HFFc6 (cell line): Measurements from ENCODE around the gene BIRC5. TPM values are rescaled to one million over a fixed set of nuclear protein-coding genes. Genes with fewer than 3 reads are reported as not detected.
A peak's percentile ranks its signal among the peaks of the same experiment; 100 is the strongest.

Source experiments
- DNase-seq: peaks from one replicate; pipeline ENCODE4 v3.0.0-alpha.2; 2018
- H3K27ac Mint-ChIP-seq: 2 replicates; pipeline ENCODE4 v1.8.0; 2020; ENCODE audit warnings: mild to moderate bottlenecking, mixed read lengths
- H3K27me3 Mint-ChIP-seq: 2 replicates; pipeline ENCODE4 v1.8.0; 2021; ENCODE audit warnings: mild to moderate bottlenecking, moderate library complexity, mixed read lengths; ENCODE audit not compliant: insufficient read depth
- H3K36me3 Mint-ChIP-seq: 2 replicates; pipeline ENCODE4 v1.8.0; 2021; ENCODE audit warnings: low read depth, mixed read lengths
- H3K4me1 Mint-ChIP-seq: 2 replicates; pipeline ENCODE4 v1.8.0; 2020; ENCODE audit warnings: low read depth, mixed read lengths
- H3K4me3 Mint-ChIP-seq: 2 replicates; pipeline ENCODE4 v1.8.0; 2020; ENCODE audit warnings: mild to moderate bottlenecking, moderate library complexity, mixed read lengths
- H3K9me3 Mint-ChIP-seq: 2 replicates; pipeline ENCODE4 v1.8.0; 2020; ENCODE audit warnings: mild to moderate bottlenecking, mixed read lengths
- total RNA-seq, 6 experiments: library from RNA; stranded (reverse); fragmentation: NEBNext Ultra II Directional; extraction: Animal tissue kit (Norgen Biotek cat#: 25700); gene quantifications; 2 replicates in 1 of 6; 3 replicates in 5 of 6; pipeline ENCODE4 v1.2.3, GENCODE V29; 2021
- TF ChIP-seq, protein P1 (sequence below): fragments of 200-600 bp; sonication (generic); IDR thresholded peaks from 2 replicates; pipeline ENCODE4 v1.5.0; 2021; ENCODE audit warnings: antibody characterized with exemption, mild to moderate bottlenecking

The BIRC5 gene
- total RNA-seq, 6 experiments from 2014 or later = 41.8 to 89.7 (median 83.3) TPM

GRCh38 chr17:78180083-78180482 lies 34.0 kb upstream of the BIRC5 start:
- no peak overlapping the region for H3K4me3 Mint-ChIP-seq
- peaks cover 20% of the 10 kb centered on the region; the same call in 1 of the 2 replicates for H3K36me3 Mint-ChIP-seq
- DNase-seq = no peak
- no peak overlapping the region for H3K27ac Mint-ChIP-seq
- TF ChIP-seq, protein P1, sequence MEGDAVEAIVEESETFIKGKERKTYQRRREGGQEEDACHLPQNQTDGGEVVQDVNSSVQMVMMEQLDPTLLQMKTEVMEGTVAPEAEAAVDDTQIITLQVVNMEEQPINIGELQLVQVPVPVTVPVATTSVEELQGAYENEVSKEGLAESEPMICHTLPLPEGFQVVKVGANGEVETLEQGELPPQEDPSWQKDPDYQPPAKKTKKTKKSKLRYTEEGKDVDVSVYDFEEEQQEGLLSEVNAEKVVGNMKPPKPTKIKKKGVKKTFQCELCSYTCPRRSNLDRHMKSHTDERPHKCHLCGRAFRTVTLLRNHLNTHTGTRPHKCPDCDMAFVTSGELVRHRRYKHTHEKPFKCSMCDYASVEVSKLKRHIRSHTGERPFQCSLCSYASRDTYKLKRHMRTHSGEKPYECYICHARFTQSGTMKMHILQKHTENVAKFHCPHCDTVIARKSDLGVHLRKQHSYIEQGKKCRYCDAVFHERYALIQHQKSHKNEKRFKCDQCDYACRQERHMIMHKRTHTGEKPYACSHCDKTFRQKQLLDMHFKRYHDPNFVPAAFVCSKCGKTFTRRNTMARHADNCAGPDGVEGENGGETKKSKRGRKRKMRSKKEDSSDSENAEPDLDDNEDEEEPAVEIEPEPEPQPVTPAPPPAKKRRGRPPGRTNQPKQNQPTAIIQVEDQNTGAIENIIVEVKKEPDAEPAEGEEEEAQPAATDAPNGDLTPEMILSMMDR = no peak
- 0 out of 2 replicates have a peak, but pooled peaks cover 2% of the 10 kb centered on the region for H3K27me3 Mint-ChIP-seq
- no peaks in the 10 kb centered on the region for H3K9me3 Mint-ChIP-seq
- peaks cover 29% of the 10 kb centered on the region for H3K4me1 Mint-ChIP-seq

DNA sequence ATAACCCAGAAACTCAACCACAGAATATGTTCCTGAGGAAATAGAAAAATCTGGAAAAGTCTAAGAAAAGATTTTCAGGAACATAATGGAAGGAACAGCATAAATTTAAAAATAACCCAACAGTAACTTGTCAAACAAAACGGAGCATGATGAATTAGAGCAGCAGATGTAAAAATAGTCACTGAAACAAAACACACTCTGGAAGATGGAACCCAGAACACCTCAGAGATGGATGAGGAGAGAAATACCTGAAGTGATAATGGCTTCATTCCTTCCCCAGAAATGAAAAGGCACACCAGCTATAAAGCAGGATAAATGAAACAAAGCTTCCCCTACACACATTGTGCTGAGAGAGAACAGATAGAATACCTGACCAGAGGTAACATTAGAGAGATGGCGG lies 33.5 kb upstream of the BIRC5 start:
- H3K9me3 Mint-ChIP-seq = no peaks in the 10 kb centered on the region
- H3K27ac Mint-ChIP-seq = no peak overlapping the region
- TF ChIP-seq, protein P1 = no peak
- no peak for DNase-seq
- peaks cover 21% of the 10 kb centered on the region; the same call in 1 of the 2 replicates for H3K36me3 Mint-ChIP-seq
- H3K4me1 Mint-ChIP-seq = peaks cover 33% of the 10 kb centered on the region
- no peak overlapping the region for H3K4me3 Mint-ChIP-seq
- 0 out of 2 replicates have a peak, but pooled peaks cover 2% of the 10 kb centered on the region for H3K27me3 Mint-ChIP-seq

GRCh38 chr17:78182504-78182903 lies 31.5 kb upstream of the BIRC5 start:
- Mint-ChIP-seq H3K4me1 (peaks cover 48% of the 10 kb centered on the region), H3K27me3 (no peaks in the 10 kb centered on the region), H3K9me3 (no peaks in the 10 kb centered on the region; the same call in 1 of the 2 replicates), H3K27ac (no peak overlapping the region), H3K4me3 (no peak overlapping the region), H3K36me3 (peaks cover 26% of the 10 kb centered on the region)
- no peak for DNase-seq
- TF ChIP-seq, protein P1 = no peak

DNA sequence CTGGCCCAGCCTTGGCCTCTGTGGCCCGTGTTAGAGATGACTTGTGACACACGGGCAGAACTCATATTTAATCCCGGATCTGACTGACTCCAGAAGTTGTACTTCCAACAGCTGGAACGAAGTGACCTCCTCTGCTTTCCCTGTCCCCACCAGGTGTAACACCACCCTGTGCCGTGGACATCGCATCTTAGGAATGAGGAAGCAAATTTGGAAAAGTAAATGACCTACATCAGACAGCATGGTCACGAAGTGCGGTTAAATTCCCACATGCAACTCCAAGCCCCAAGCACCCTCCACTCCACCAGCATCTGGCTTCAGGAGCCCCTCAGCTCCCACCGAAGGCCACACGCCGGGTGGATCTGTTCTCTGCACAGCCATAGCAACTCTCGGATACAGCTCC lies 30.1 kb upstream of the BIRC5 start:
- no peaks in the 10 kb centered on the region; the same call in 1 of the 2 replicates for H3K9me3 Mint-ChIP-seq
- no peaks in the 10 kb centered on the region; the same call in 1 of the 2 replicates for H3K27me3 Mint-ChIP-seq
- TF ChIP-seq, protein P1 = no peak
- H3K4me3 Mint-ChIP-seq = no peak overlapping the region
- peaks cover 54% of the 10 kb centered on the region for H3K4me1 Mint-ChIP-seq
- no peak for DNase-seq
- H3K27ac Mint-ChIP-seq = no peak overlapping the region
- H3K36me3 Mint-ChIP-seq = peaks cover 23% of the 10 kb centered on the region

DNA sequence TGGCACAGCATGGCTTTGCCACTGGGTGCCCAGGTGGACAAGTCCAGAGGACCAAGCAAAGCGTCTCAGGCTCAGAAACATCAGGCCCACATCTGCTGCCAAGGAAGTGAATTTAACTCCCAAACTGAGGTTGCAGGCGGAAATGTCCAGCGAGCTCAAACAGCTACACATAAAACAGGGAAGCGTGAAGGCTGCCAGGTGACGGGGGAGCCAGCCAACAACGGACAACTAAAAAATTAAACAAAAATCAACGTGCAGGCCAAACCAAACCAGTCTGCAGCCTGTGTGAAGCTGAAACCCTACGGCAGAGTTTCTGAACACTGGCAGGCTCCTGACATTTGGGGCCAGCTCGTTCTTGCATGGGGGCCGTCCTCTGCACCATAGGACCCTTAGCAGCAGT lies 29.7 kb upstream of the BIRC5 start:
- Mint-ChIP-seq H3K36me3 (peaks cover 19% of the 10 kb centered on the region), H3K9me3 (no peaks in the 10 kb centered on the region; the same call in 1 of the 2 replicates), H3K4me1 (peaks cover 50% of the 10 kb centered on the region), H3K27ac (no peak overlapping the region), H3K4me3 (no peak overlapping the region), H3K27me3 (no peaks in the 10 kb centered on the region; the same call in 1 of the 2 replicates)
- no peak for DNase-seq
- TF ChIP-seq, protein P1 = no peak

GRCh38 chr17:78184868-78185267 lies 29.2 kb upstream of the BIRC5 start:
- peaks cover 46% of the 10 kb centered on the region for H3K4me1 Mint-ChIP-seq
- no peaks in the 10 kb centered on the region; the same call in 1 of the 2 replicates for H3K27me3 Mint-ChIP-seq
- H3K27ac Mint-ChIP-seq = no peak overlapping the region; the same call in 1 of the 2 replicates
- peak overlapping the region; percentile 91 for H3K4me3 Mint-ChIP-seq
- no peaks in the 10 kb centered on the region; the same call in 1 of the 2 replicates for H3K9me3 Mint-ChIP-seq
- peaks cover 16% of the 10 kb centered on the region for H3K36me3 Mint-ChIP-seq
- TF ChIP-seq, protein P1 = no peak
- no peak for DNase-seq
